ENCODE results near the gene LCK. TPM values are rescaled to one million over a fixed set of nuclear protein-coding genes. Genes with fewer than 3 reads are reported as not detected.

Gene LCK
- total and polyA plus RNA-seq, 9 of the 15 experiments (the other 6 are each of a cell fraction or from before 2014, with no cell fraction given), result 0.04 to 0.47 (median 0.13) TPM; not detected in 6

DNA sequence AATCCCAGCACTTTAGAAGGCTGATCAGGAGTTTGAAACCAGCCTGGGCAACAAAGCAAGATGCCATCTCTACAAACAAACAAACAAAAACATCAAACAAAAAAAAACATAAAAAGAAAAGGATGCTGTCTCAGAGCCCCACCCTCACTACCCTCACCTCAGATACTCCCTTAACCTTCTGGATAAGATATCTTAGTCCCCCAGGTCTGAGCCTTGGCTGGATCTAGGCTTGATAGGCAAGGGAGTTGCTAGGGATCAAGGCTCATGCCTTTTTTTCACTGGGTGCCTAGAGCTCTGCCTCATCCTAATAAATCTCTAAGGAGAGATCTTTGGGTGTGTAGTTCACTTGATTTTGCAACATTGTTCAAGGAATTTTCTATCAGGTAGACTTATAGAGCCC is 48.3 kb downstream of the LCK start (continued):
- TF ChIP-seq ZBTB7A (IDR thresholded peaks at IDR 0.05; ENCODE audit: borderline replicate concordance, control insufficient read depth, low read depth, low read length) (no peak), KLF1 (tag; IDR thresholded peaks at IDR 0.05) (no peak), FOXA1 (IDR thresholded peaks at IDR 0.05; ENCODE audit: borderline replicate concordance) (no peak), ZNF668 (CRISPR knock-in tag; IDR thresholded peaks at IDR 0.05) (no peak), POLR2AphosphoS5 (IDR thresholded peaks at IDR 0.05; ENCODE audit: control insufficient read depth, insufficient read depth, low read depth, low read length) (no peak), ZNF764 (CRISPR knock-in tag; IDR thresholded peaks at IDR 0.05; ENCODE audit: low read depth) (no peak), BMI1 (IDR thresholded peaks at IDR 0.05; ENCODE audit: low read length) (no peak), SUPT5H (IDR thresholded peaks at IDR 0.05) (no peak), NFATC3 (IDR thresholded peaks at IDR 0.05) (no peak), PHF8 (IDR thresholded peaks at IDR 0.05; ENCODE audit: borderline replicate concordance, low read length) (no peak), TAL1 (IDR thresholded peaks at IDR 0.05) (peak; percentile 39; the same call in 1 of the 2 replicates), ETS2 (tag; IDR thresholded peaks at IDR 0.05; ENCODE audit: borderline replicate concordance, poor library complexity, severe bottlenecking) (no peak), WHSC1 (IDR thresholded peaks at IDR 0.05; ENCODE audit: low read length) (no peak), LEF1 (IDR thresholded peaks at IDR 0.05) (no peak), RUNX1 (IDR thresholded peaks at IDR 0.05; ENCODE audit: low read depth) (no peak), ZNF586 (CRISPR knock-in tag; conservative IDR thresholded peaks at IDR 0.05) (no peak), KLF6 (CRISPR knock-in tag; IDR thresholded peaks at IDR 0.05; ENCODE audit: borderline replicate concordance) (no peak), TBP (optimal IDR thresholded peaks at IDR 0.05; ENCODE audit: low read depth, low read length) (no peak), CC2D1A (IDR thresholded peaks at IDR 0.05) (no peak)
- TF ChIP-seq, protein P1, sequence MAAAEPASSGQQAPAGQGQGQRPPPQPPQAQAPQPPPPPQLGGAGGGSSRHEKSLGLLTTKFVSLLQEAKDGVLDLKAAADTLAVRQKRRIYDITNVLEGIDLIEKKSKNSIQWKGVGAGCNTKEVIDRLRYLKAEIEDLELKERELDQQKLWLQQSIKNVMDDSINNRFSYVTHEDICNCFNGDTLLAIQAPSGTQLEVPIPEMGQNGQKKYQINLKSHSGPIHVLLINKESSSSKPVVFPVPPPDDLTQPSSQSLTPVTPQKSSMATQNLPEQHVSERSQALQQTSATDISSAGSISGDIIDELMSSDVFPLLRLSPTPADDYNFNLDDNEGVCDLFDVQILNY (CRISPR knock-in tag; IDR thresholded peaks at IDR 0.05), result no peak
- TF ChIP-seq, protein P2, sequence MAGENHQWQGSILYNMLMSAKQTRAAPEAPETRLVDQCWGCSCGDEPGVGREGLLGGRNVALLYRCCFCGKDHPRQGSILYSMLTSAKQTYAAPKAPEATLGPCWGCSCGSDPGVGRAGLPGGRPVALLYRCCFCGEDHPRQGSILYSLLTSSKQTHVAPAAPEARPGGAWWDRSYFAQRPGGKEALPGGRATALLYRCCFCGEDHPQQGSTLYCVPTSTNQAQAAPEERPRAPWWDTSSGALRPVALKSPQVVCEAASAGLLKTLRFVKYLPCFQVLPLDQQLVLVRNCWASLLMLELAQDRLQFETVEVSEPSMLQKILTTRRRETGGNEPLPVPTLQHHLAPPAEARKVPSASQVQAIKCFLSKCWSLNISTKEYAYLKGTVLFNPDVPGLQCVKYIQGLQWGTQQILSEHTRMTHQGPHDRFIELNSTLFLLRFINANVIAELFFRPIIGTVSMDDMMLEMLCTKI (IDR thresholded peaks at IDR 0.05; ENCODE audit: partially characterized antibody), result no peak
- TF ChIP-seq, protein P3, sequence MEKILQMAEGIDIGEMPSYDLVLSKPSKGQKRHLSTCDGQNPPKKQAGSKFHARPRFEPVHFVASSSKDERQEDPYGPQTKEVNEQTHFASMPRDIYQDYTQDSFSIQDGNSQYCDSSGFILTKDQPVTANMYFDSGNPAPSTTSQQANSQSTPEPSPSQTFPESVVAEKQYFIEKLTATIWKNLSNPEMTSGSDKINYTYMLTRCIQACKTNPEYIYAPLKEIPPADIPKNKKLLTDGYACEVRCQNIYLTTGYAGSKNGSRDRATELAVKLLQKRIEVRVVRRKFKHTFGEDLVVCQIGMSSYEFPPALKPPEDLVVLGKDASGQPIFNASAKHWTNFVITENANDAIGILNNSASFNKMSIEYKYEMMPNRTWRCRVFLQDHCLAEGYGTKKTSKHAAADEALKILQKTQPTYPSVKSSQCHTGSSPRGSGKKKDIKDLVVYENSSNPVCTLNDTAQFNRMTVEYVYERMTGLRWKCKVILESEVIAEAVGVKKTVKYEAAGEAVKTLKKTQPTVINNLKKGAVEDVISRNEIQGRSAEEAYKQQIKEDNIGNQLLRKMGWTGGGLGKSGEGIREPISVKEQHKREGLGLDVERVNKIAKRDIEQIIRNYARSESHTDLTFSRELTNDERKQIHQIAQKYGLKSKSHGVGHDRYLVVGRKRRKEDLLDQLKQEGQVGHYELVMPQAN (IDR thresholded peaks at IDR 0.05; ENCODE audit: borderline replicate concordance), result no peak
- TF ChIP-seq, protein P4, sequence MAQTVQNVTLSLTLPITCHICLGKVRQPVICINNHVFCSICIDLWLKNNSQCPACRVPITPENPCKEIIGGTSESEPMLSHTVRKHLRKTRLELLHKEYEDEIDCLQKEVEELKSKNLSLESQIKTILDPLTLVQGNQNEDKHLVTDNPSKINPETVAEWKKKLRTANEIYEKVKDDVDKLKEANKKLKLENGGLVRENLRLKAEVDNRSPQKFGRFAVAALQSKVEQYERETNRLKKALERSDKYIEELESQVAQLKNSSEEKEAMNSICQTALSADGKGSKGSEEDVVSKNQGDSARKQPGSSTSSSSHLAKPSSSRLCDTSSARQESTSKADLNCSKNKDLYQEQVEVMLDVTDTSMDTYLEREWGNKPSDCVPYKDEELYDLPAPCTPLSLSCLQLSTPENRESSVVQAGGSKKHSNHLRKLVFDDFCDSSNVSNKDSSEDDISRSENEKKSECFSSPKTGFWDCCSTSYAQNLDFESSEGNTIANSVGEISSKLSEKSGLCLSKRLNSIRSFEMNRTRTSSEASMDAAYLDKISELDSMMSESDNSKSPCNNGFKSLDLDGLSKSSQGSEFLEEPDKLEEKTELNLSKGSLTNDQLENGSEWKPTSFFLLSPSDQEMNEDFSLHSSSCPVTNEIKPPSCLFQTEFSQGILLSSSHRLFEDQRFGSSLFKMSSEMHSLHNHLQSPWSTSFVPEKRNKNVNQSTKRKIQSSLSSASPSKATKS (CRISPR knock-in tag; IDR thresholded peaks at IDR 0.05), result no peak
- TF ChIP-seq, protein P5, sequence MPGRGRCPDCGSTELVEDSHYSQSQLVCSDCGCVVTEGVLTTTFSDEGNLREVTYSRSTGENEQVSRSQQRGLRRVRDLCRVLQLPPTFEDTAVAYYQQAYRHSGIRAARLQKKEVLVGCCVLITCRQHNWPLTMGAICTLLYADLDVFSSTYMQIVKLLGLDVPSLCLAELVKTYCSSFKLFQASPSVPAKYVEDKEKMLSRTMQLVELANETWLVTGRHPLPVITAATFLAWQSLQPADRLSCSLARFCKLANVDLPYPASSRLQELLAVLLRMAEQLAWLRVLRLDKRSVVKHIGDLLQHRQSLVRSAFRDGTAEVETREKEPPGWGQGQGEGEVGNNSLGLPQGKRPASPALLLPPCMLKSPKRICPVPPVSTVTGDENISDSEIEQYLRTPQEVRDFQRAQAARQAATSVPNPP (IDR thresholded peaks at IDR 0.05; ENCODE audit: borderline replicate concordance, insufficient read depth, insufficient read length), result no peak

Data from K562 (cell line).